Measurements from ENCODE around the gene YIPF5.

DNA sequence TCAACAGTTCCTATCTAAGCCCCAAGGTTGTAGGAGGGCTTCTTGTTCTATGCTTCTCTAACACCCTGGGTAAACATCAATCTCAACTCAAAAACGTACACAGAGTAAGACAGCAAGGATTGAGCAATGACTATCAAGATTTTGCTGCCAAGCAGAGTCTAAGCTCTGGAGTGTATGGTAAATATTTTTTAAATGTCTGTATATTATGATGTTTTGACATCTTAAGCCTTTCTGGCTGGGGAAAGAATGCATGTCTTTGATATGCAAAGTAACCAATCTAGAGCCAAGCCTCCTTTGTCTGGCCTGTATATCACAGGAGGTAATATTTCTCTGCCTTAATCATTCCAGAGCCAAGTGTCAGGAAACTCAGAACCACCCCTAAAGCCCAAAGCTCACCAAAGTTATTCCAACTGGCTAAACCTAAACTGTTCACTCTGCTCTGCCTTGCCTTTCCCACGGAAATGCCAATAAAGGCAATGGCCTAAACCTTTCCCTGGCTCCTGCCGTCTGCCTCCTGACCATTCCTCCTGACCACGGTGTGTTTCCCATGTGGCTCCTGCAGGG lies 45.2 kb downstream of the YIPF5 start:
- TF ChIP-seq, protein P1, sequence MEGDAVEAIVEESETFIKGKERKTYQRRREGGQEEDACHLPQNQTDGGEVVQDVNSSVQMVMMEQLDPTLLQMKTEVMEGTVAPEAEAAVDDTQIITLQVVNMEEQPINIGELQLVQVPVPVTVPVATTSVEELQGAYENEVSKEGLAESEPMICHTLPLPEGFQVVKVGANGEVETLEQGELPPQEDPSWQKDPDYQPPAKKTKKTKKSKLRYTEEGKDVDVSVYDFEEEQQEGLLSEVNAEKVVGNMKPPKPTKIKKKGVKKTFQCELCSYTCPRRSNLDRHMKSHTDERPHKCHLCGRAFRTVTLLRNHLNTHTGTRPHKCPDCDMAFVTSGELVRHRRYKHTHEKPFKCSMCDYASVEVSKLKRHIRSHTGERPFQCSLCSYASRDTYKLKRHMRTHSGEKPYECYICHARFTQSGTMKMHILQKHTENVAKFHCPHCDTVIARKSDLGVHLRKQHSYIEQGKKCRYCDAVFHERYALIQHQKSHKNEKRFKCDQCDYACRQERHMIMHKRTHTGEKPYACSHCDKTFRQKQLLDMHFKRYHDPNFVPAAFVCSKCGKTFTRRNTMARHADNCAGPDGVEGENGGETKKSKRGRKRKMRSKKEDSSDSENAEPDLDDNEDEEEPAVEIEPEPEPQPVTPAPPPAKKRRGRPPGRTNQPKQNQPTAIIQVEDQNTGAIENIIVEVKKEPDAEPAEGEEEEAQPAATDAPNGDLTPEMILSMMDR (IDR thresholded peaks at IDR 0.05 in 2 of 3, conservative IDR thresholded peaks at IDR 0.05 in 1 of 3; ENCODE audit: borderline replicate concordance in 1 of 3, insufficient read depth in 1 of 3, low read depth in 2 of 3, low read length in 2 of 3): no peak
- TF ChIP-seq RAD21 (IDR thresholded peaks at IDR 0.05; ENCODE audit: low read depth) (no peak), EZH2 (IDR thresholded peaks at IDR 0.05) (no peak), SP1 (IDR thresholded peaks at IDR 0.05; ENCODE audit: low read depth) (no peak), POLR2A (IDR thresholded peaks at IDR 0.05; ENCODE audit: borderline replicate concordance, extremely low read depth, insufficient read depth, insufficient read length) (no peak), JUND (IDR thresholded peaks at IDR 0.05) (no peak), ZNF274 (IDR thresholded peaks at IDR 0.05; ENCODE audit: low read depth, low read length) (no peak), SIN3A (IDR thresholded peaks at IDR 0.05; ENCODE audit: low read depth) (no peak)

All from HCT116 (cell line).